Esophagus muscularis mucosa (tissue), 4 donors: Measurements from ENCODE around the gene TMEM53. TPM values are rescaled to one million over a fixed set of nuclear protein-coding genes. Genes with fewer than 3 reads are reported as not detected.

Experiments
- DNase-seq: peaks from one replicate; pipeline ENCODE4 v3.0.0-alpha.2; 2017; ENCODE audit errors: extremely low spot score
- H3K27ac ChIP-seq, 4 donors: fragments of 200-600 bp; sonication (generic); replicated peaks in 1 of 4; 1 replicate in 3 of 4; 2 replicates in 1 of 4; pipeline ENCODE4 v1.5.1; 2016 to 2019; ENCODE audit warnings: mild to moderate bottlenecking in 1 of 4
- H3K27me3 ChIP-seq, 4 donors: fragments of 200-600 bp; sonication (generic); one replicate each; pipeline versions ENCODE4 v1.5.1 to v1.6.0; 2016 to 2019
- H3K36me3 ChIP-seq, 4 donors: fragments of 200-600 bp; sonication (generic); one replicate each; pipeline ENCODE4 v1.5.1; 2016 to 2019
- H3K4me1 ChIP-seq, 4 donors: fragments of 200-600 bp; sonication (generic); one replicate each; pipeline ENCODE4 v1.5.1; 2016 to 2019
- H3K4me3 ChIP-seq, 4 donors: fragments of 200-600 bp; sonication (generic); 1 replicate in 2 of 4; 2 replicates in 2 of 4; pipeline ENCODE4 v1.5.1; 2016 to 2019; ENCODE audit warnings: mild to moderate bottlenecking in 4 of 4, moderate library complexity in 1 of 4
- H3K9me3 ChIP-seq, 4 donors: fragments of 200-600 bp; sonication (generic); 1 replicate in 3 of 4; 2 replicates in 1 of 4; pipeline ENCODE4 v1.5.1; 2016 to 2019
- EP300 ChIP-seq: sonication (generic); formaldehyde crosslinking; IDR thresholded peaks from one replicate; pipeline ENCODE4 v1.6.1; 2017; ENCODE audit warnings: antibody characterized with exemption
- POLR2A ChIP-seq: fragments of 450-650 bp; IDR thresholded peaks from one replicate; pipeline ENCODE4 v1.6.1; 2017; ENCODE audit warnings: antibody characterized with exemption, moderate library complexity, mild to moderate bottlenecking, low read depth
- POLR2AphosphoS5 ChIP-seq, 2 donors: sonication (generic); formaldehyde crosslinking; IDR thresholded peaks; one replicate each; pipeline ENCODE4 v1.6.1; 2017; ENCODE audit warnings: antibody characterized with exemption in 2 of 2
- WGBS: methylation state at CpG from one replicate; pipeline ENCODE4 v1.1.5; 2018; 5-methylcytosine and 5-hydroxymethylcytosine counted together
- intact Hi-C: fragments of 100-400 bp; cut with DNase I; formaldehyde crosslinking; loops from one replicate; pipeline ENCODE4 v1.15.1; 2023
- total RNA-seq, 4 donors: library from RNA; depleted of rRNA; stranded (reverse); fragments of >200 nt; gene quantifications; one replicate each; pipeline versions ENCODE4 v1.1.0 to v1.2.1, GENCODE V29; 2016
- TF ChIP-seq, protein P1 (sequence below), 3 experiments: fragments of 200-600 bp in 2 of 3; fragments of 450-650 bp in 1 of 3; sonication (generic) in 2 of 3; IDR thresholded peaks; one replicate each; pipeline ENCODE4 v1.5.1; 2017 to 2019; ENCODE audit warnings: antibody characterized with exemption in 3 of 3, mild to moderate bottlenecking in 2 of 3, moderate library complexity in 1 of 3

TMEM53 gene
- total RNA-seq, 4 donors from 2014 or later, result 4.5 to 7.0 (median 5.7) TPM

DNA sequence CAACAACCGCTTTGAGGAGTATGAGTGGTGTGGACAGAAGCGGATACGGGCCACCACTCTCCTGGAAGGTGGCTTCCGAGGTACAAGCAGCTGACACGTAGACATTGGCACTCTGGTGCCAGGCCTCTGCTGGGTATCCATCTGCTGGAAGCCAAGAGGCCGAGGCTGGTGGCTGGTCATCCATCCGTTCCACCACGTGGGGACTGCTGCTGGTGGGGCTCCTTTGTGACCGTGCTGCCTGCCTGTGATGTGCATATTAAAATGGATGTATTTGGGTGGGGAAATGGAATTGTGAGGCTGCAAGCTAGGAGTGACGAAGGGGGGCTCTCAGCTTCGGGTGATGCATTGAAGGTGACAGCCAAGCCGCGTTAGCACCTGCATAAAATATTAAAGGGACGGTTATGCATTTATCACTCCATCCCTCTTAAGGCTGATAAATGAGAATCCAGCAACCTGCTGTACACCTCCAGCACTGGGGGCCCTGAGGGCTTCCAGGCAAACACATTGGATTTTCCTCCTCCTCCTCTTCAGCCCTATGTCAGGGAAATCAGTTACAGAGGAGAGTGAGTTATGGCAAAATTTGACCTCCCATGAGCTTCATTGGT is 38.1 kb downstream of the TMEM53 start:
- peaks cover 44 to 72% (median 52%) of the 10 kb centered on the region in 4 donors for H3K4me1 ChIP-seq
- intact Hi-C loops, result no loop called here

DNA sequence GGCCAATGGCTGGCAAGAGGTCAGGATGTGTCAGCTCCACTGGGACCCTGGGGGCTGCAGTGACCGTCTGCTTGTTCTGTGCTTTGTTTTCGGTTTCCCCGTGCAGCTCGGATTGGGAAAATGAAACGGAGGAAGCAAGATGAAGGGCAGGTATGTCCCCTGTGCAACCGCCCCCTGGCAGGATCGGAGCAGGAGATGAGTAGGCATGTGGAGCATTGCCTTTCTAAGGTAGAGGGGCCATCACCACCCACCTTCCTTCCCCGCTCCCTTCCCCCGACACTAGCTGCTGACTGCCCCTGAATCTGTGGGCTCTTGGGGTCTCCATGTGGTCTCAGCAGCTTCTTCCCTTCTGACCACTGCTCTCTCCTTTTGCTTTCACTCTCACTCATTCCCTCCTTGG is 38.8 kb downstream of the TMEM53 start:
- WGBS, result 86% methylated on average over 9 of the region's 9 CpGs
- Histone ChIP-seq H3K4me3 (no peak overlapping the region), H3K9me3 (no peaks in the 10 kb centered on the region), H3K4me1 (peaks cover 45 to 66% (median 53%) of the 10 kb centered on the region in 4 donors), H3K27me3 (no peaks in the 10 kb centered on the region), H3K27ac (no peak overlapping the region), H3K36me3 (peaks cover 36 to 73% (median 67%) of the 10 kb centered on the region in 4 donors)
- TF ChIP-seq POLR2AphosphoS5 (IDR thresholded peaks at IDR 0.05), result no peak
- TF ChIP-seq, protein P1, sequence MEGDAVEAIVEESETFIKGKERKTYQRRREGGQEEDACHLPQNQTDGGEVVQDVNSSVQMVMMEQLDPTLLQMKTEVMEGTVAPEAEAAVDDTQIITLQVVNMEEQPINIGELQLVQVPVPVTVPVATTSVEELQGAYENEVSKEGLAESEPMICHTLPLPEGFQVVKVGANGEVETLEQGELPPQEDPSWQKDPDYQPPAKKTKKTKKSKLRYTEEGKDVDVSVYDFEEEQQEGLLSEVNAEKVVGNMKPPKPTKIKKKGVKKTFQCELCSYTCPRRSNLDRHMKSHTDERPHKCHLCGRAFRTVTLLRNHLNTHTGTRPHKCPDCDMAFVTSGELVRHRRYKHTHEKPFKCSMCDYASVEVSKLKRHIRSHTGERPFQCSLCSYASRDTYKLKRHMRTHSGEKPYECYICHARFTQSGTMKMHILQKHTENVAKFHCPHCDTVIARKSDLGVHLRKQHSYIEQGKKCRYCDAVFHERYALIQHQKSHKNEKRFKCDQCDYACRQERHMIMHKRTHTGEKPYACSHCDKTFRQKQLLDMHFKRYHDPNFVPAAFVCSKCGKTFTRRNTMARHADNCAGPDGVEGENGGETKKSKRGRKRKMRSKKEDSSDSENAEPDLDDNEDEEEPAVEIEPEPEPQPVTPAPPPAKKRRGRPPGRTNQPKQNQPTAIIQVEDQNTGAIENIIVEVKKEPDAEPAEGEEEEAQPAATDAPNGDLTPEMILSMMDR (IDR thresholded peaks at IDR 0.05), result no peak
- TF ChIP-seq POLR2A, result no peak
- TF ChIP-seq EP300, result no peak
- no peak for DNase-seq
- intact Hi-C loops, result no loop called here

More for the DNA sequence above, 38.1 kb downstream of the TMEM53 start:
- peaks cover 36 to 80% (median 74%) of the 10 kb centered on the region in 4 donors for H3K36me3 ChIP-seq
- TF ChIP-seq, protein P1 (IDR thresholded peaks at IDR 0.05), result no peak
- no peak for TF ChIP-seq POLR2A
- no peak for DNase-seq
- no peaks in the 10 kb centered on the region for H3K9me3 ChIP-seq
- no peak overlapping the region for H3K4me3 ChIP-seq
- H3K27ac ChIP-seq, result no peak overlapping the region
- 87% methylated on average over 14 of the region's 14 CpGs for WGBS
- H3K27me3 ChIP-seq, result no peaks in the 10 kb centered on the region

DNA sequence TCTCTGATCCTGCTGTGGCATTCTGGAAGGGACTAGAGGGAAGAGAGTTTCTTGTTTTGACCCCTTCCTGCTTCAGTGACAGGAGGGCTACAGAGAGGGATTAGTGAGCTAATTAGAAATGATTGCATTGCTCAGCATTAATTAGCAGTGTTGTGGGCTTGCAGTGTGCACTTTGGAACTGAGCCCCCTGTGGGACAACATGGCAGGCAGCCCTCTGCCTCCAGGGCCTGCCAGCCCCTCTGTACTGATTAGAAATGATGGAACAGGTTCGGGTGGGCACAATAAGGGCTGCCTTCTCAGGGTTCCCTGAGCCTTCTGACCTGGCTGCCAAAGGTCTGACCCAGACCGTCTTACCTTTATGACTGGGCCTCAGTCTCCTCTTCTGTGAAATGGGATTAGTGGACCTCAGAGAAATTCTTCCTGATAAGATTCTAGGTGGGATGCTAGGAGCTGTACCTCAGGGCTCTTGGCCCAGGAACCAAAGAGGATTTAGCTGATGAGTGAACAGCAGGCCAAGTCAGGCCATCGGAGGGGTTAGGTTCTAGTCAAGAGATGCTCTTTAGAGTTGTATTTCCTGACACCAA is 39.6 kb downstream of the TMEM53 start:
- no peaks in the 10 kb centered on the region for H3K27me3 ChIP-seq
- no peak overlapping the region for H3K27ac ChIP-seq
- peaks cover 32 to 67% (median 60%) of the 10 kb centered on the region in 4 donors for H3K36me3 ChIP-seq
- DNase-seq, result no peak
- intact Hi-C loops, result no loop called here
- TF ChIP-seq, protein P1 (IDR thresholded peaks at IDR 0.05), result no peak
- no peak for TF ChIP-seq POLR2AphosphoS5 (IDR thresholded peaks at IDR 0.05)
- TF ChIP-seq EP300, result no peak
- TF ChIP-seq POLR2A, result no peak
- no peaks in the 10 kb centered on the region for H3K9me3 ChIP-seq
- no peak overlapping the region for H3K4me3 ChIP-seq
- H3K4me1 ChIP-seq, result peaks cover 43 to 66% (median 53%) of the 10 kb centered on the region in 4 donors
- WGBS, result 73% methylated on average over 2 of the region's 3 CpGs

DNA sequence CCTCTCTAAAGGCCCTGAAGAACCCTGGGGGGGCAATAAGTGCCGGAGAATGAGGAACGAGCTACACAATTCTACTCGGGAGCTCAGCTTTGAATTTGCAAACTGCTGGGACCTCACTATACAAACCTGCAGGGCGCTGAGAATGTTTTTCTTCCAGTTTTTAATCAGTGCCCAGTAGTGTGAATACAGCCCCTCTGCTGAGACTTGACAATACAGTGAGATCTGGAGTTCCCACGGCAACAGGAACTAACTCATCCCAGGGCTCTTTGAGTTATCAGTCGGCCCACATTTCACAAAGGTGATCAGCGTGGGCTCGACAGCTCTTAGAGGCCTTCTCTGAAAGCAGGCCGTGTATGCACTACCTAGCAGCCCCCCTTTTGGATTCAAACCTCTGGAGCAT is 41.7 kb downstream of the TMEM53 start:
- Histone ChIP-seq H3K27ac (peak overlapping the region; percentile 90 to 95 (median 92)), H3K9me3 (no peaks in the 10 kb centered on the region), H3K27me3 (no peaks in the 10 kb centered on the region), H3K4me1 (peaks cover 37 to 59% (median 51%) of the 10 kb centered on the region in 4 donors), H3K4me3 (peak overlapping the region; percentile 77 to 98 (median 85)), H3K36me3 (peaks cover 16 to 46% (median 39%) of the 10 kb centered on the region in 4 donors)
- no peak for DNase-seq
- no peak for TF ChIP-seq POLR2A
- no peak for TF ChIP-seq EP300
- no peak for TF ChIP-seq POLR2AphosphoS5 (IDR thresholded peaks at IDR 0.05)
- TF ChIP-seq, protein P1 (IDR thresholded peaks at IDR 0.05), result no peak
- WGBS, result 6% methylated on average over 6 of the region's 9 CpGs
- intact Hi-C loops, result no loop called here
